Measurements from ENCODE around the gene UNC13C.

DNA sequence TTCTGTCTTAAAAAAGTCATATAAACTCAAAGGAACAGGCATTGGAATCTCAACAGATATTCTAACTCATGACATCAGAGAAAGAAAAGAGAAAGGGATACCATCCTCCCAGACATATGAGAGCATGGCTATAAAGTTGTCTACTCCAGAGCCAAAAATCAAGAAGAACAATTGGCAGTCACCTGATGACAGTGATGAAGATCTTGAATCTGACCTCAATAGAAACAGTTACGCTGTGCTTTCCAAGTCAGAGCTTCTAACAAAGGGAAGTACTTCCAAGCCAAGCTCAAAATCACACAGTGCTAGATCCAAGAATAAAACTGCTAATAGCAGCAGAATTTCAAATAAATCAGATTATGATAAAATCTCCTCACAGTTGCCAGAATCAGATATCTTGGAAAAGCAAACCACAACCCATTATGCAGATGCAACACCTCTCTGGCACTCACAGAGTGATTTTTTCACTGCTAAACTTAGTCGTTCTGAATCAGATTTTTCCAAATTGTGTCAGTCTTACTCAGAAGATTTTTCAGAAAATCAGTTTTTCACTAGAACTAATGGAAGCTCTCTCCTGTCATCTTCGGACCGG, 35.9 kb downstream of the UNC13C start:
- TF ChIP-seq FOXM1 (IDR thresholded peaks at IDR 0.05; ENCODE audit: borderline replicate concordance, low read depth) (no peak), NFIC (IDR thresholded peaks at IDR 0.05) (no peak), EP300 (IDR thresholded peaks at IDR 0.05; ENCODE audit: borderline replicate concordance) (no peak), TEAD4 (IDR thresholded peaks at IDR 0.05) (no peak), YY1 (IDR thresholded peaks at IDR 0.05; ENCODE audit: low read depth) (no peak), CREB1 (IDR thresholded peaks at IDR 0.05; ENCODE audit: low read depth) (no peak)
- TF ChIP-seq, protein P1, sequence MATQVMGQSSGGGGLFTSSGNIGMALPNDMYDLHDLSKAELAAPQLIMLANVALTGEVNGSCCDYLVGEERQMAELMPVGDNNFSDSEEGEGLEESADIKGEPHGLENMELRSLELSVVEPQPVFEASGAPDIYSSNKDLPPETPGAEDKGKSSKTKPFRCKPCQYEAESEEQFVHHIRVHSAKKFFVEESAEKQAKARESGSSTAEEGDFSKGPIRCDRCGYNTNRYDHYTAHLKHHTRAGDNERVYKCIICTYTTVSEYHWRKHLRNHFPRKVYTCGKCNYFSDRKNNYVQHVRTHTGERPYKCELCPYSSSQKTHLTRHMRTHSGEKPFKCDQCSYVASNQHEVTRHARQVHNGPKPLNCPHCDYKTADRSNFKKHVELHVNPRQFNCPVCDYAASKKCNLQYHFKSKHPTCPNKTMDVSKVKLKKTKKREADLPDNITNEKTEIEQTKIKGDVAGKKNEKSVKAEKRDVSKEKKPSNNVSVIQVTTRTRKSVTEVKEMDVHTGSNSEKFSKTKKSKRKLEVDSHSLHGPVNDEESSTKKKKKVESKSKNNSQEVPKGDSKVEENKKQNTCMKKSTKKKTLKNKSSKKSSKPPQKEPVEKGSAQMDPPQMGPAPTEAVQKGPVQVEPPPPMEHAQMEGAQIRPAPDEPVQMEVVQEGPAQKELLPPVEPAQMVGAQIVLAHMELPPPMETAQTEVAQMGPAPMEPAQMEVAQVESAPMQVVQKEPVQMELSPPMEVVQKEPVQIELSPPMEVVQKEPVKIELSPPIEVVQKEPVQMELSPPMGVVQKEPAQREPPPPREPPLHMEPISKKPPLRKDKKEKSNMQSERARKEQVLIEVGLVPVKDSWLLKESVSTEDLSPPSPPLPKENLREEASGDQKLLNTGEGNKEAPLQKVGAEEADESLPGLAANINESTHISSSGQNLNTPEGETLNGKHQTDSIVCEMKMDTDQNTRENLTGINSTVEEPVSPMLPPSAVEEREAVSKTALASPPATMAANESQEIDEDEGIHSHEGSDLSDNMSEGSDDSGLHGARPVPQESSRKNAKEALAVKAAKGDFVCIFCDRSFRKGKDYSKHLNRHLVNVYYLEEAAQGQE (IDR thresholded peaks at IDR 0.05; ENCODE audit: low read depth): no peak

Measured in Ishikawa (cell line).